Measurements from ENCODE around the gene LCN10. TPM values are rescaled to one million over a fixed set of nuclear protein-coding genes. Genes with fewer than 3 reads are reported as not detected.

The LCN10 gene
- total RNA-seq, 3 donors from 2014 or later (not counting 1 experiment from before 2014, with no cell fraction given), result not detected

DNA sequence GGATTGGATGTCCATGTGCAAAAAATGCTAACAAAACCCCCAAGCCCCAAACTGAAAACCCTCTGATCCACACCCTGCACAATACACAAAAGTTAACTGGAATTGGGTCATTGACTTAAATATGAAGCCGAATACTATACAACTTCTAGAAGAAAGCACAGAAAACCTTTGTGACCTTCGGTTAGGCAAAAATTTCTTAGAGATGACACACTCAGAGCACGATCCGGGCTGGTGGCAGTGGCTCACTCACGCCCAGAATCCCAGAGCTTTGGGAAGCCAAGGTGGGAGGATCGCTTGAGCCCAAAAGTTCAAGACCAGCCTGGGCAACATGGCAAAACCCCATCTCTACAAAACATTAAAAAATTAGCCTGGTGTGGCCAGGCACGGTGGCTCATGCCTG is 32.2 kb downstream of the LCN10 start:
- peaks cover 14% of the 10 kb centered on the region for H3K27me3 ChIP-seq (ENCODE audit: control insufficient read depth, insufficient read depth, low read length)

DNA sequence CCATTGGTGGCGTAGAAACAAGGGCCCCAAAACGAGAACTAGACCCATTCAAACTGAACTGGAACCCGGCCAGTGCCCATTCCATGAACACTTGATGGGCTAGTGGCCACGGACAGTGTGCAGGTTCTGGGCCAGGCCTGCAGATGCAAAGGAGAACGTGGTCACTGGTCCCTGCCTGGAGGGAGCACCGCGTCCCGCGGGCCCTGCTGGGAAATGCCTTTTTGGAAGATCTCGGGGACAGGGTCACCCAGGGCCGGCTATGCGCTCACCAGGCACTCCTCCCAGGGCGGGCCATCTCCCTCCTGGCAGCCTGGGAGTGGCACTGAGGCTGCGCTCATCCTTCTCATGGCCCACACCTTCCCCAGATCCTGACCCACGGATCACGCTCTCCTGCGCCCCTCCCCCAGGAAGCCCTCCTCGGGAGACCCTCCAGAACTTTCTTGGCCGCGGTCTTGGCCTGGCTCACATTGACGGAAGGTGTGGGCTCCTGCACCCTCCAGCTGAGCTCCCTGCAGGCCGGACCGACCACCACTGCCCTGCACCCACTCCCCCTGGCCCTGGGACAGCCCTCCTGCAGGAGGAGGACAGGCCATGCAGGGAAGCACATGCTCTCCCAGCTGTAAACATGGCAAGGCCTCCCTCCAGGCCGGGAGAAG is 33.2 kb downstream of the LCN10 start:
- Histone ChIP-seq H3K36me3 (ENCODE audit: control insufficient read depth, insufficient read depth, low read length) (no peaks in the 10 kb centered on the region), H3K27ac (ENCODE audit: low read length) (no peak overlapping the region), H3K4me1 (ENCODE audit: control insufficient read depth, insufficient read depth, low read length) (peaks cover 14% of the 10 kb centered on the region), H3K27me3 (ENCODE audit: control insufficient read depth, insufficient read depth, low read length) (peaks cover 11% of the 10 kb centered on the region), H3K4me3 (ENCODE audit: low read length) (no peak overlapping the region), H3K9me3 (ENCODE audit: control insufficient read depth, insufficient read depth, low read length) (no peaks in the 10 kb centered on the region)
- H3K4me3 Mint-ChIP-seq, result no peak overlapping the region
- no peak overlapping the region for H3K27ac Mint-ChIP-seq
- 92% methylated on average over 24 of the region's 24 CpGs for whole genome bisulfite sequencing (ENCODE audit: insufficient coverage)
- ATAC-seq (no peak), DNase-seq (no peak)
- TF ChIP-seq, protein P1, sequence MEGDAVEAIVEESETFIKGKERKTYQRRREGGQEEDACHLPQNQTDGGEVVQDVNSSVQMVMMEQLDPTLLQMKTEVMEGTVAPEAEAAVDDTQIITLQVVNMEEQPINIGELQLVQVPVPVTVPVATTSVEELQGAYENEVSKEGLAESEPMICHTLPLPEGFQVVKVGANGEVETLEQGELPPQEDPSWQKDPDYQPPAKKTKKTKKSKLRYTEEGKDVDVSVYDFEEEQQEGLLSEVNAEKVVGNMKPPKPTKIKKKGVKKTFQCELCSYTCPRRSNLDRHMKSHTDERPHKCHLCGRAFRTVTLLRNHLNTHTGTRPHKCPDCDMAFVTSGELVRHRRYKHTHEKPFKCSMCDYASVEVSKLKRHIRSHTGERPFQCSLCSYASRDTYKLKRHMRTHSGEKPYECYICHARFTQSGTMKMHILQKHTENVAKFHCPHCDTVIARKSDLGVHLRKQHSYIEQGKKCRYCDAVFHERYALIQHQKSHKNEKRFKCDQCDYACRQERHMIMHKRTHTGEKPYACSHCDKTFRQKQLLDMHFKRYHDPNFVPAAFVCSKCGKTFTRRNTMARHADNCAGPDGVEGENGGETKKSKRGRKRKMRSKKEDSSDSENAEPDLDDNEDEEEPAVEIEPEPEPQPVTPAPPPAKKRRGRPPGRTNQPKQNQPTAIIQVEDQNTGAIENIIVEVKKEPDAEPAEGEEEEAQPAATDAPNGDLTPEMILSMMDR (IDR thresholded peaks at IDR 0.05), result no peak
- peaks cover 6 to 7% of the 10 kb centered on the region in 2 donors for H3K4me1 Mint-ChIP-seq
- intact Hi-C loops (cut with micrococcal nuclease), result no loop called here
- peaks cover 23 to 34% of the 10 kb centered on the region in 2 donors for H3K27me3 Mint-ChIP-seq (ENCODE audit: low read depth in 2 of 2)
- no peaks in the 10 kb centered on the region for H3K36me3 Mint-ChIP-seq
- no peaks in the 10 kb centered on the region for H3K9me3 Mint-ChIP-seq

More for the DNA sequence above, 32.2 kb downstream of the LCN10 start:
- TF ChIP-seq, protein P1 (IDR thresholded peaks at IDR 0.05), result no peak
- H3K4me3 Mint-ChIP-seq, result no peak overlapping the region
- no peak overlapping the region for H3K27ac Mint-ChIP-seq
- ATAC-seq, result no peak
- intact Hi-C loops (cut with micrococcal nuclease), result no loop called here
- Histone ChIP-seq H3K36me3 (ENCODE audit: control insufficient read depth, insufficient read depth, low read length) (no peaks in the 10 kb centered on the region), H3K9me3 (ENCODE audit: control insufficient read depth, insufficient read depth, low read length) (no peaks in the 10 kb centered on the region), H3K4me3 (ENCODE audit: low read length) (no peak overlapping the region), H3K27ac (ENCODE audit: low read length) (no peak overlapping the region), H3K4me1 (ENCODE audit: control insufficient read depth, insufficient read depth, low read length) (peaks cover 14% of the 10 kb centered on the region)
- peaks cover 6 to 7% of the 10 kb centered on the region in 2 donors for H3K4me1 Mint-ChIP-seq
- no peaks in the 10 kb centered on the region for H3K36me3 Mint-ChIP-seq
- no peak for DNase-seq
- H3K9me3 Mint-ChIP-seq, result no peaks in the 10 kb centered on the region
- WGBS (ENCODE audit: insufficient coverage), result 94% methylated on average over 7 of the region's 7 CpGs
- H3K27me3 Mint-ChIP-seq (ENCODE audit: low read depth in 2 of 2), result peaks cover 19 to 34% of the 10 kb centered on the region in 2 donors

DNA sequence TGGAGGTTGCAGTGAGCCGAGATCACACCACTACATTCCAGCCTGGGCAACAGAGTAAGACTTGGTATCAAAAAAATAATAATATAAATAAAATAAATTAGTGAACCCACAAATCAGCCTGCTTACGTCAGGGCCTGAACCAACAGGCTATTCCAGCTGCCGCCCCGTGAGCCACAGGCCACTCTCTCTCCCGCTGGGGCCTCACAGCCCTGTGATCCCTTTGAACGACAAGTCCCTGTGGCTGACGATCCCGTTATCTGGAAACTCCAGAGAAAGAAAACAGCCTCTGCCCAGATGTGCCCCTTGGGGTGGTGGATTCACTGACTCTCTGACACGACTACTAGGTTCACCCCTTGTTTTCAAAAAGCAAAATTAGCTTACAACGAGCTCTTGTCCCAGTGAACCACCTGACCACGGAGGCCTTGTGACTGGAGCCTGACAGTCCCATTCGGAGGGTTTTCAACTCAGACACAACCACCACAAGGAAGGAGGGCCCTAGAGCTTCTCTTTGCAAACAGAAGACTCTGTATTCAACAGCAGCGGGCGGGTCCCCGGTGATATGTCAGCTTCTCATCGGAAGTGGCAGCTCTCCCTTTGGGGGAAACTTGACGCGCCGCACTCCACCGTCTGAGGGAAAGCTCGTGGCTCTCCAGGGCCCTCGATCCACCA is 34.8 kb downstream of the LCN10 start:
- no peak overlapping the region for H3K27ac ChIP-seq (ENCODE audit: low read length)
- peaks cover 16% of the 10 kb centered on the region for H3K4me1 ChIP-seq (ENCODE audit: control insufficient read depth, insufficient read depth, low read length)
- Mint-ChIP-seq H3K27me3 (ENCODE audit: low read depth in 2 of 2) (peaks cover 23 to 27% of the 10 kb centered on the region in 2 donors), H3K27ac (no peak overlapping the region), H3K4me3 (no peak overlapping the region), H3K9me3 (no peaks in the 10 kb centered on the region), H3K36me3 (no peaks in the 10 kb centered on the region), H3K4me1 (peaks cover 6 to 7% of the 10 kb centered on the region in 2 donors)
- intact Hi-C loops (cut with micrococcal nuclease), result no loop called here
- H3K4me3 ChIP-seq (ENCODE audit: low read length), result no peak overlapping the region
- peaks cover 1% of the 10 kb centered on the region for H3K27me3 ChIP-seq (ENCODE audit: control insufficient read depth, insufficient read depth, low read length)
- no peaks in the 10 kb centered on the region for H3K9me3 ChIP-seq (ENCODE audit: control insufficient read depth, insufficient read depth, low read length)
- ATAC-seq, result no peak
- TF ChIP-seq, protein P1 (IDR thresholded peaks at IDR 0.05), result no peak
- WGBS (ENCODE audit: insufficient coverage), result 89% methylated on average over 21 of the region's 22 CpGs
- no peaks in the 10 kb centered on the region for H3K36me3 ChIP-seq (ENCODE audit: control insufficient read depth, insufficient read depth, low read length)
- DNase-seq, result no peak

Data from natural killer cell (primary cell).